HUDEP-2 (cell line): ENCODE results near the gene SH3BP4.
"Not testable (repeated sequence)": the region's sequence is repeated elsewhere in the genome, so short reads cannot be mapped to it uniquely, and the experiment has no call there.

ENCODE experiments used
- DNase-seq, 76 experiments: peaks; one replicate each; lab custom pipeline; 2025; ENCODE audit not compliant: unreplicated experiment in 76 of 76; lab: John Stamatoyannopoulos, UW

SH3BP4 gene

DNA sequence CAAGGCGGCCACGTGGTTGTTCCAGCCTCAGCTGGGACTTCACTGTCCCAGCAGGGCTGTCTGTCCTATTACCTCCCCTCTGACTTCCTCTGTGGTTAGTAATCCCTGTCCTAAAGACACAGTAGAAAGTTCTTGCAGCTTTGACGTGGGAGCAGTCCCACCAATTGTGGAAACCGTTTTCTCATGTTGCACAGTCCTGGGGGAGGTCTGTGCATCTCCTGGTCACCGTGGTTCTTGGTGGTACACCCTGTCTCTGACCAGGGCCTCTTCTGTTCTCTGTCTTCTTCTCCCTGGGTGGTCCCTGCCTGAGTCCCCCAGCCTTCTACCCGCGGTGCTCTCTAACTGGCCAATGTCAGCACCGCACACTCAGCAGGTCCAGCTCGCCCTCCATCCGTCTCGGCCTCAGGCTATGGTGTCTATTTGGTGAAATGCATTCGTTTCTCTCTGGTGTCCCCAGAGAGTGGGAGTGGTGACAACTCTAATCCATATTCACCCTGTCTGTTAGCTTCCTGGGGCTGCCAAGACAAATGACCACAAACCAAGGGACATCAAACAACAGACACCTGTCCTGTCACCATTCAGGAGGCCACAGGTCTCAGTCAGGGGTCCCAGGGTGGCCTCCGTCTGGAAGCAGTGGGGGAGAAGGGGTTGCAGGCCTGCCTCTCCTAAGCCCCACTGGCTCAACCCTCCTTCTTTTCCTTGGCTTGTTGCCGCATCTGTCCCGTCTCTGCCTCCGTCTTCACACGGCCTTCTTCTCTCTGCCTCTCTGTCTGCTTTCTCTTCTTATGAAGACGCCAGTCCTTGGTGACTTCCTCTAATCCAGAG lies 99.8 kb downstream of the SH3BP4 start:
- DNase-seq = no peak

DNA sequence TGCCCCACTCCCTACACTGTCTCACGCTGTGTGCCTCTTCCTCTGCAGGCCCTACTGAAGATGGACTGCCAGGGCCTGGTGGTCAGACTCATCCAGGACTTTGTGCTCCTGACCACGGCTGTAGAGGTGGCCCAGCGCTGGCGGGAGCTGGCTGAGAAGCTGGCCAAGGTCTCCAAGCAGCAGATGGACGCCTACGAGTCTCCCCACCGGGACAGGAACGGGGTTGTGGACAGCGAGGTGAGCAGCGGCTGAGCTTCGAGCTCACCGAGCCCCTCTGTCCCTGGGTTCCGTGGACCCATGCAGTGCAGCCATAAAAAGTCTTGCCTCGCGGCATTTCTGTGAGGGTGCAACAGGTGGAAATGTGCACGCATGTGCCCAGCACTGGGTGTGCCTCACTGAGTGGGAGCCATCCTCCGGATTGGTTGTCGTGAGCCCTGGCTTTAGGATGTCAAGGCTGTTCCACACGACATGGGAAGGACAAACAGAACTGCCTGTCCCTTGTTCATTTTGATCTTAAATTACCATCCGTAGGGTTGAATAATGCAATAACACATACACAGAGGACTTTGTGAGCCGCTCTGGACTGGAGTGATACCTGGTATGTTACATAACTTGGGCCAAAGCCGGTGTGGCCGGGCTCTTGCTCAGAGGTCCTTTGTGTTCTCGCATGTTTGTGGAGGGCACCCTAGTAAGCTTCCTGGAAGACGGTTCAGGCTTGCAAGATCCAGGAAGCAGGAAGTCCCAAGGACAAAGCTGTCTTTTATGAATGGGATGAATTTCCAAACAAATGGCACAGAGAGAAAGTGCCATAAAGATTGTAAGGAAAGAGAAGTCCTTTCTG lies 100.9 kb downstream of the SH3BP4 start:
- no peak for DNase-seq

DNA sequence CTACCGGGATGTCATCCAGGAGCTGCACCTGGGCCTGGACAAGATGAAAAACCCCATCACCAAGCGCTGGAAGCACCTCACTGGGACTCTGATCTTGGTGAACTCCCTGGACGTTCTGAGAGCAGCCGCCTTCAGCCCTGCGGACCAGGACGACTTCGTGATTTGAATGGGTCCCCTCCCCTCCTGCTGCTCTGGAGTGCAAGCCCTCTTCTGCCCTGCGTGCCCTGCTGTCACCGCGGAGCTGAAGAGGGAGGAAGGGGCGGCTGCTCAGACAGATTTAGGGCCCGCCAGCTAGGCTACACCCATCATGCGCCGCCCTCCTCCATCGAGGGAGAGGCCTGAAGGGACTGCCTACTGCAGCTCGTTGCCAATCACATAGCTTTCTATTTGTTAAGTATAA lies 101.8 kb downstream of the SH3BP4 start:
- DNase-seq = no peak

DNA sequence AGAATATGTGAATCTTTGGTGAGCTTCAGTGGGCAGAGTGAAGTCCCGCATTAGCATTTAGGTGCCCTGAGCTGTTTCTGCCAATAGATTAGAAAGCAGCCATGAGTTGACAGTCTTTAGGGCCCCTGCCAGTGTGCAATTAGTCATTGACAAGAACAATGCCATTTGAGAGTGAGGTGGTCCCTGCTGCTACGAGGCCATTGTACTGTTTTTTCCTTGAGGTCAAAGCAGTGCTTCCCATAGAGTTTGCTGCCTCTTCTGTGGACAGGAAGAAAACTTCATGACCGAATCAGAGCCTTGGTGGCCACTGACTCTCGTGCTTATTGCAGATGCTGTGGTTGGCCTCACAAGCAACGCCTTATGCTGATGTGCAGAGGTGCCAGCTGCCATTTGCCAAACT lies 102.7 kb downstream of the SH3BP4 start:
- DNase-seq = no peak

DNA sequence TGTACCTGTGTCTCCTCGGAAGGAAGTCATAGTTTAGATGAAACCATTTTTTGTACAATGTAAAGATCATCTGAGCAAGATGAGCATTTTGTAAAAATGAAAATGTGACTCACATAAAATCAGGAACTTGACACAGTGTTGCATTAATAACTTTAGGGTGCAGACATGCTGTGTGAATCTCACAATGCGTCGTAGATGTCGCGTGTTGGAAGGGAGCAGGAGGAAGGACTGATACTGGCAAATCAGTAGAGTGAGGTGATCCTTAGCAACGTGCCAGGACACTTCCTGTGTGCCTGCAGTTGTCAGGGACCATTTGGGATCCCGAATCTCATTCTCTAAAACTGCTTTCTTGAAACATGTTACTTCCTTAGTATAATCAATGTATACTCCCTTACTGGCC lies 103.1 kb downstream of the SH3BP4 start:
- DNase-seq = no peak

DNA sequence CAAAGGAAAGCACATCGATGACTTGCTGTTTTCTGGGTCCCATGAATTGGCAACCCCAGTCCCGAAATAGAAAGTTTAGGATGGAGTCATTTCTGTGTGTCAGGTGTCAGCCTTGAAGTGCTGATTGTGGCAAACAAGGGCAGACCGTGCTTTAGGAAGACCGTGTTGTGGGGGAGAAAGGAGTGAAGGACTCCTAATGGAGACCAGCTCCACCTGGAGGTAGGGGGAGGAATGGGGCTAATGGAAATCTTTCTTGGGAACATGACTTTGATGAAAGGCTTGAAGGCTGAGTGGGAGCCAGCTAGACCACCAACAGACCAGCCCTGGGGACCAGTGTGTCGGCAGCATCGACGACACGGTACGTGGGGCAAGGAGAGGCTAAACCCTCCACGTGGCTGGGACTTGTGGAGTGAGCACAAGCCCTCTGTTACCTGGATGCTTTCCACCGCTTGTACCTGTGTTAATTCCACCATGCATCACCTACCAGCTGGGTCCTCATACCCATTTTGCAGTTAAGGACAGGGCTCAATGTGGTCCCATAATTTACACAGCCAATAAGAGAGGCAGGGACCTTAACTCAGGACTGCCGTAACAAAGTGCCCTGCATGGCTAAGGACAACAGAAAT lies 104.2 kb downstream of the SH3BP4 start:
- DNase-seq = peak in 10 of 76 experiments; percentile 1 to 29 (median 10)

DNA sequence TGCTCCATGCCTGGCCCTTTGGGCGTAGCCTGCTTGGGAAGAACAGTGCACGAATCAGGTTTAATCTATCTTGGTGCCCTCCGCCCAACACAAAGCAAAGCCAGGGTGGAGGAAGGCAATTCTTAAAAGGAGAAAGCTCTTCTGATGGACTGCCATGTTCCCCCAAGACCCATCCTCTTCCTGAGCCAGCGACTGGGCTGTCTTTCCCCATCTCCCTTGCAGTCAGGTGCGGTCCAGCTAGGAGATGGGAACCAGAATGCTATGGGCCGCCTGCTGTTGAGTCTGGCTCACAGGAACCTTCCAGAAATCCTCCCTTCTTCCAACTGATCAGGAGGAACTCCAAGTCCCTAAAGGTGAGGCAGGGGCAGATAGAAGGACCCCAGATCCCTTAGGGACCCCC lies 105.0 kb downstream of the SH3BP4 start:
- DNase-seq = no peak

DNA sequence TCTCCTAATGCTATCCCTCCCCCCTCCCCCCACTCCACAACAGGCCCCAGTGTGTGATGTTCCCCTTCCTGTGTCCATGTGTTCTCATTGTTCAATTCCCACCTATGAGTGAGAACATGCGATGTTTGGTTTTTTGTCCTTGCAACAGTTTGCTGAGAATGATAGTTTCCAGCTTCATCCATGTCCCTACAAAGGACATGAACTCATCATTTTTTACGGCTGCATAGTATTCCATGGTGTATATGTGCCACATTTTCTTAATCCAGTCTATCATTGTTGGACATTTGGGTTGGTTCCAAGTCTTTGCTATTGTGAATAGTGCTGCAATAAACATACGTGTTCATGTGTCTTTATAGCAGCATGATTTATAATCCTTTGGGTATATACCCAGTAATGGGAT lies 105.8 kb downstream of the SH3BP4 start:
- DNase-seq = not testable (repeated sequence)

DNA sequence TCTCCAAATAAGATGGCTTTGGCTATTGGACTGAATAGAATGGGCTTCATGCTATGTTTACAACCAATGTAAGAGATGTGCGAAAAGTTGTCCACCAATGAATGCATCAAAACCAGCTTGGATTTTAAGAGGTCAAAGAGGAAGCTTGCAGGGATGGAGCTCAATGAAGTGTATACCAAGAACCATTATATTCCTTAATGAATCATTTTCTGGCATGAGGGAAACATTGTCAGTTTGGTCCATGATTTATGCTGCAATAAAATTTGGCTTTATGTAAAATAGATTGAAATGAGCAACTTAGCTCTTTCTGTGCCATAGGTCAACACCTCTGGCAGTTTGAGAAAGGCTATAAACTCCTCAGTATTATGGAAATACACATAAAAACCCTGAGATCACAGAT lies 107.3 kb downstream of the SH3BP4 start:
- DNase-seq = no peak

DNA sequence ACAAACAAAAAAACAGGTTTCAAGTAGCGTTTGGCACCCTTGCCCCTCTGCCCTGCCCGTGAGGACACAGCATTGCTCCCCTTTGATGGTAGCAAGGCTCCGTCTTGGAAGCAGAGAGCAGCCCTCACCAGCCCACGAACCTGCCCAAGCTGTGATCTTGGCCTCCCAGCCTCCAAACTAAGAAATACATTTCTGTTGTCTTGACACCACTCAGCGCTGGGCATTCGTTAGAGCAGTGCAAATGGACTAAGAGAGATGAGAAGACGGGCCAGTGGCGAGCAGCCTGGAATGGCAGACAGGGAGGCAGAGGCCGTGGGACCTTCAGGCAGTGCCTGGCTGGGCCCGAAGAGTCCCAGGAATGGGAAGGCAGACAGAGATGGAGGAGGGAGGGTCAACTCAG lies 109.8 kb downstream of the SH3BP4 start:
- DNase-seq = no peak

DNA sequence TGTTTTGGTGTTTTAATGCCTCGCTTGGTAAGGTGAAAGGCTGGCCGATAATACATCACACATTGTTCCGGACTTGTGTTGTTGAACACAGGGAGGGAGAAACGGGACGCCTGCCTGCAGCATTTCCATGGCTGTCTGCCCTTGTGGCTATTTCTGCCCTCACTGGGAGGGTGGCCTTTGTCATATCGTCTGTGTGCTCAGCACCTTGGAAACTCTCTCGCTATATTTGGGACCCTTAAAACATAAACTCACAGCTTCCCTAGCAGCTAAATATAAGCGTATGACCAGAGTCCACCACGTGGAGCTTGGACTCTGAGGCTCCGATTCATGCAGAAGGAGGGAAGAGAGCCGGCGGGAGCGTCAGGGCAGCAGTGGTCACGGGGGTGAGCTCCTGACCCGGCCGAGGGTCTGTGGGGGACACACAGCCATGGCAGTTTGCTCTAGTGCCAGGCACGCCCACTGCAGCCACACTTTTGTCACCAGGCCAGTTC lies 111.7 kb downstream of the SH3BP4 start:
- DNase-seq = no peak

DNA sequence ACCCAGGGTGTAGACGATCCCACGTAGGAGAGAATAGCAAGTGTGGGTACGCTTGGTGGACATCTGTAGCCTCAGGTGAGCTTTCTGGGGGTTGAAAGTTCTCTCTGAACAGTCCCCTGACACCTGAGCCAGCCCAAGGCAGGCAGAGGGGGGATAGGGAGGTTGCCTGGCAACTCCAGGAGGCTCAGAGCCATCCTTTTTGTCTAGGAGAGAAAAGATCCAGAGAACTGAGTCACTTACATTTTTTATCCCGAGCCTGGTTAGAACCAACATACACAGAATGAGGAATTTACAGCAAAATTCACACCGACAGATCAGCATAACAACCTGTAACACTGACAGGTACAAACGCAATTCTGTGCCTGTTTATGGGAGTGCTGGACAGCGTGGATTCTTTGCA lies 113.2 kb downstream of the SH3BP4 start:
- DNase-seq = no peak

DNA sequence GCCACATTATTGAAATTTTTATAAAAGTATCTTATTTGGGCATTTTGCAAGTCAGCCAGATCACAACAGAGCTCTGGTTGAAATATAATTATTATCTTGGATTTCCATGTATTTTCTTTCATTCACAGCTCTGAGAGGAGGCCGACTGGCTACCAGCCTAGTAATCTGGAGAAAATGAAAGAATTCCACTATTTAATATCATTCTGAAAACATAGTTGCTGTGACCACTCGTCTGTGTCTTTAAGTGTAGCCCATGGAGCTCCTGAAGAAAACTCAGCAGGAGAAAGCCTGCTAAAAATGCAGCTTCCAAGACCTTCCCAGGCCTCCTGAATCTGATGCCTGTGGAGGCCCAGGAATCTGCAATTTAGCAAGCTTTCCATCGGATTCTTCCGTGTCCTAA lies 114.7 kb downstream of the SH3BP4 start:
- DNase-seq = no peak

DNA sequence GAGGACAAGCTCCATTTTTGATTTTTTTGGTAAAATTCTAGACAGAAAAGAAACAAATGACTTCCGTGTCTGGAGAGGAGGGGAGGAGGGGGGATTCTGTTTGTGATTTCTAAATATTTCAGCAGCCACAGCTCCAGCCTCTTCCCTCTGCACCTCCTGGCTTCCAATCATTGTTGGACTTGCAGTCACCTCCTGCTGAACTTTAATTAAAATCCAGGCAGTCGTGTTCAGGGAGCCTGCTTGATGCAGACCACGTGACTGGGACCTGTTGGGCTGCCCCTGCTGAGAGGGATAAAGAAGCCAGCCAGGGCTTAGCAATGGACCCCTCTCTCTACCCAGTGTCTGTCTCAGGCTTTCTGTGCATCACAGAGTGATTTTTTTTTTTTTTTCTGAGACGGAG lies 115.1 kb downstream of the SH3BP4 start:
- no peak for DNase-seq

DNA sequence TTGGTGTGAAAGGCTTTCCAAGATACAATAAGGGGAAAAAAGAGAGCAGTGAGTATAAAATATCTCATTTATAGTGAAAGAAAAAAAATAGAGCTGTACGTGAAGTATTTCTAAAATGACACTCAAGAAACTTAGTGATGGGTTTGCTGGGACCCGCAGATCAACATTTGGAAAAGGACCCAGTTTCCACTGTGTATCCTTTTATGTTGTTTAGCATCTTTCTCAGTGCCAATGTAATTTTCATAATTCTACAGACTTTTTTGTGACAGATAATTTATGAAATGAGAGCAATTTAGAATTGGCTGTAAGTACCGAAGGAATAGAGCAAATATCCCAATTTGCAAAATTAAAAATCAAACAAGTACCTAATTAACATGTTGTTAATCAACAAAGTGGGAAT lies 116.9 kb downstream of the SH3BP4 start:
- DNase-seq = no peak

DNA sequence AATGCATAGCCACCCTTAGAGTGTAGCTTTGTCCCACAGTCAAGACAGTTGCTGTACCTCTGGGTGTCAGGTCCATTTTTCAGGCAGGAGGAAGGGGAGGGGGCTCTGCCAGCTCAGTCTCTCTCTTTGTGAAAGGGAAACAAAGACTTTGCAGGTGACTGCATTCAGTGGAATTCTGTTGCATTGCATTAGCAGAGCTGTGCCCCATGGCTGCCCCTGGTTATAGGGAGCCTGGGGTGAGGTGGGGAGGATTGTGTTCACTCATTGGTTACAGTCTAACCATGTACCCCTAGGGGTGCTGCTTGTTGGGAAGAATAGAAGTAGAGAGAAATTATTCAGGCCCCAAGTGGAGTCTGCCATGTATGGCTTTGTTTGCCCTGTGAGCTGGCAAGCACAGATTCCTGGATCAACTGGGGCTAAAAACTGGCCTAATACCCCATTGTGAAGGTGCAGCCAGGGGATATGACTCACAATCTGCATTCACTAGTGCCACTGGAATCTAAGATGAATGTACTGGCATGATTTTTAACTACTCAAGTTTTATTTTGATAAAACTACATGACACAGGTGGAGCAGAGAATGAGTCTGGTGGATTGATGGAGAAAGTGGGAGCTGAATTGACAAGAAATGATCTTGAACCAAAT lies 118.4 kb downstream of the SH3BP4 start:
- no peak for DNase-seq

DNA sequence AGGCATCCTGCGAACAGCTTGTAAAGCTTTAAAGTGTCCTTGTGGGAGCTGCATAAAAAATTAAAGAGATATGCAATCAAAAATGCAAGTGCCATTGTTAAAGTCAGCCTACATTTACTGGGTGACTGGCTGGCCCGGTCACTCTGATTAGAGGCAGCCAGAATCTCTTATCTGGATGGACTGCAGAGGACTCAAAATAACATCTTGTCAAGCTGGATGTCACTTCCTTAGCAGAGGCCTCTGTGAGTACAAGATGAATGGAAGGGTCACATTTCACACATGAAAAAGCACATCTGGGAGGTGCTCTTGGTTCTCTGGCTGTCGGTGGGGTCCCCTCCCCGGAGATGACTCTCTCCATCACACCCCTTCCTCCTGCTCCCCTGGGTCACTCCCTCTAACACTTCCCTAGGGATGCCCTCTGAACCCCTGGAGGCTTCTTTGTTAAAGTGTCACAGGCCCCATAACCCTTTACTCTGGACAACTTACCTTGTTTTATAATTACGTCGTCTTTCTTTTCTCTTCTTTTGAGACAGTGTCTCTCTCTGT lies 122.1 kb downstream of the SH3BP4 start:
- no peak for DNase-seq

DNA sequence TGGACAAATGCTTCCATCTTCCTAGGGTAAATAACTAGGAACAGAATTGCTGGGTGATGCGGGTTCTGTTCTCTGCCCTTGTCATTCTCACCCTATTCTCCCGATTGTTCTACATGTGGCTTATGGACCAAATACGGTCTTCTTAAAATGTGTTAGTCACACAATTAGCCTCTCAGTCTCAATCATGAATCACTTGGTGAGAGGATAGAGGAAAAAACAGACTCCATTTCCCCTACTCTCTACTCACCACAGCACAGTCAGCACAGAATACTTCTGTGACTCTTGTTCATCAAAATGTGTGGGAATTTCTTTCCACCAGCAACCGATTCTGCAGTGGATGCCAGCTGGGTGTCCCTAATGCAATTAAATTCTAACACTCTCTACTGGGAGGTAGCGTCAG lies 125.2 kb downstream of the SH3BP4 start:
- DNase-seq = no peak

DNA sequence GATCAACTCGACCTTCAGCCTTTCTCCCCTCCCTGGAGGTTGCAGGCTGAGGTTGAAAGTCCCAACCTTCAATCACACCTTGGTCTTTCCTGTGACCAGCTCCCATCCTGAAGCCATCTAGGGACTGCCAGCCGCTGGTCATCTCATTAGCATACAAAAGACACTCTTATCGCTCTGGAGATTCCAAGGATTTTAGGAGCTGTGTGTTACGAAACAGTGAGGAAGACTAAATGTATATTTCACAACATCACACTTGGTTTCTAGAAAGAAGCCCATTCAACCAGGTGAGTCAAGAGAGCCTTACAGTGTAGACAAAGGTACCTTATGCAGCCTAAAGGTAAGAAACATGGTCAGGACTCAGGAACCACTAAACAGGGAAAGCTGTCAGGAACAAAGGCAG lies 126.4 kb downstream of the SH3BP4 start:
- no peak for DNase-seq

DNA sequence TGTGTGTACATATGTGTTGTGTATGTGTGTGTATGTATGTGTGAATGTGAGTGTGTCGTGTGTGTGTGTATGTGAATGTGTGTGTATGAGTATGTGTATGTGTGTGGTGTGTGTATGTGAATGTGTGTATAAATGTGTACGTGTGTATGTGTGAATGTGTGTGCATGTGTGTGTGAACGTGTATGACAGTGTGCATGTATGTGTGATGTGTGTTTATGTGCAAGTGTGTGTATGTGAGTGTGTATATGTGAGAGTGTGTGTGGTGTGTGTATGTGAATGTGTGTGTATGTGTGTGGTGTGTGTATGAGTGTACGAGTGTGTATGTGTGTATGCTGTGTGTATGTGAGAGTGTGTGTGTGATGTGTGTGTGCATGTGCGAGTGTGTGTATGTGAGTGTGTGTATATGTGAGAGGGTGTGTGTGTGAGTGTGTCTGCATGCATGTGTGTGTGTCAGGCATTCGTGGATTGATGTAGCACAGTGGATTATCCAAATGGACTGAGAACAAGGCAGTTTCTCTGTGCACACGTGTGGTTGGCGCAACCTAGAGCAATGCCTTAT lies 127.2 kb downstream of the SH3BP4 start:
- no peak for DNase-seq
